IMR-90 (cell line): Measurements from ENCODE around the gene UGDH. TPM values are rescaled to one million over a fixed set of nuclear protein-coding genes. Genes with fewer than 3 reads are reported as not detected.

ENCODE experiments used
- ATAC-seq: fragments of 200-7000 bp; cut with Tn5 transposase; 2 replicates; pipeline ENCODE4 v1.9.1; 2020; ENCODE audit warnings: low read depth, mild to moderate bottlenecking, moderate library complexity
- BruUV-seq: library from RNA; stranded (reverse); fragments of 400-500 nt; replicated peaks from 2 replicates; lab custom pipeline; 2021; lab: Mats Ljungman, UMichigan
- CTCF ChIA-PET: fragments of 300-600 bp; formaldehyde crosslinking; extraction: SDS; loops from one replicate; lab custom pipeline; 2021; ENCODE audit warnings: antibody characterized with exemption; lab: Yijun Ruan, JAX
- POLR2A ChIA-PET: fragments of 300-600 bp; sonication (Branson Sonifier 250); formaldehyde crosslinking; loops from one replicate; lab custom pipeline; 2022; ENCODE audit warnings: antibody characterized with exemption; ENCODE audit not compliant: unreplicated experiment; lab: Charles Lee
- DNase-seq: peaks from one replicate; pipeline ENCODE4 v3.0.0; 2013
- H2AFZ ChIP-seq: replicated peaks from 2 replicates; pipeline ENCODE3; 2013; ENCODE audit warnings: low read length, mild to moderate bottlenecking; ENCODE audit not compliant: poor library complexity
- H2AK5ac ChIP-seq: 2 replicates; pipeline ENCODE4 v1.6.1; 2013; ENCODE audit warnings: low read depth, low read length, inconsistent platforms
- H2AK9ac ChIP-seq: replicated peaks from 2 replicates; pipeline ENCODE3; 2013; ENCODE audit warnings: mild to moderate bottlenecking, low read depth, low read length, moderate library complexity; ENCODE audit not compliant: poor library complexity
- H2BK120ac ChIP-seq: 2 replicates; pipeline ENCODE4 v1.6.1; 2013; ENCODE audit warnings: low read depth, low read length, inconsistent platforms
- H2BK15ac ChIP-seq: 3 replicates; pipeline ENCODE4 v1.6.1; 2013; ENCODE audit warnings: low read depth, low read length, inconsistent platforms
- H2BK20ac ChIP-seq: 2 replicates; pipeline ENCODE4 v1.6.1; 2013; ENCODE audit warnings: low read depth, mild to moderate bottlenecking, inconsistent platforms, low read length, moderate library complexity
- H2BK5ac ChIP-seq: 2 replicates; pipeline ENCODE4 v1.6.1; 2013; ENCODE audit warnings: mild to moderate bottlenecking, low read depth, low read length, inconsistent platforms; ENCODE audit not compliant: poor library complexity, severe bottlenecking
- H3K14ac ChIP-seq: replicated peaks from 2 replicates; pipeline ENCODE4 v1.6.1; 2013; ENCODE audit warnings: low read depth, low read length, inconsistent platforms
- H3K18ac ChIP-seq: 2 replicates; pipeline ENCODE4 v1.6.1; 2013; ENCODE audit warnings: low read depth, low read length, control low read depth
- H3K23ac ChIP-seq: 2 replicates; pipeline ENCODE4 v1.6.1; 2013; ENCODE audit warnings: low read depth, low read length, inconsistent platforms
- H3K27ac ChIP-seq: 2 replicates; pipeline ENCODE4 v1.5.1; 2013; ENCODE audit warnings: mild to moderate bottlenecking, control low read depth, low read length; ENCODE audit not compliant: insufficient read depth
- H3K27me3 ChIP-seq: 2 replicates; pipeline ENCODE4 v1.6.1; 2013; ENCODE audit warnings: low read length; ENCODE audit not compliant: control insufficient read depth, insufficient read depth
- H3K36me3 ChIP-seq: 2 replicates; pipeline ENCODE4 v1.6.1; 2013; ENCODE audit warnings: low read length, mixed read lengths; ENCODE audit not compliant: control insufficient read depth, insufficient read depth
- H3K4ac ChIP-seq: 2 replicates; pipeline ENCODE4 v1.6.1; 2013; ENCODE audit warnings: low read depth, low read length, inconsistent platforms
- H3K4me1 ChIP-seq: 2 replicates; pipeline ENCODE4 v1.6.1; 2013; ENCODE audit warnings: low read length, mixed read lengths; ENCODE audit not compliant: control insufficient read depth, insufficient read depth
- H3K4me2 ChIP-seq: 2 replicates; pipeline ENCODE4 v1.6.1; 2013; ENCODE audit warnings: low read depth, mild to moderate bottlenecking, control low read depth, low read length, moderate library complexity
- H3K4me3 ChIP-seq: 2 replicates; pipeline ENCODE4 v1.5.1; 2013; ENCODE audit warnings: low read depth, mild to moderate bottlenecking, control low read depth, low read length, moderate library complexity; ENCODE audit not compliant: insufficient read depth
- H3K56ac ChIP-seq: 2 replicates; pipeline ENCODE4 v1.6.1; 2013; ENCODE audit warnings: low read length, inconsistent platforms; ENCODE audit not compliant: insufficient read depth; ENCODE audit errors: extremely low read depth
- H3K79me1 ChIP-seq, 2 experiments: 2 replicates each; pipeline ENCODE4 v1.6.1; 2013; ENCODE audit warnings: low read length in 2 of 2, inconsistent platforms in 1 of 2, low read depth in 1 of 2
- H3K9ac ChIP-seq: 2 replicates; pipeline ENCODE4 v1.6.1; 2013; ENCODE audit warnings: low read depth, low read length, control low read depth
- H3K9me1 ChIP-seq: 2 replicates; pipeline ENCODE4 v1.6.1; 2013; ENCODE audit warnings: low read length, inconsistent platforms; ENCODE audit not compliant: insufficient read depth
- H3K9me3 ChIP-seq: 2 replicates; pipeline ENCODE4 v1.6.1; 2013; ENCODE audit warnings: low read length; ENCODE audit not compliant: control insufficient read depth, insufficient read depth
- H4K20me1 ChIP-seq: 2 replicates; pipeline ENCODE4 v1.6.1; 2013; ENCODE audit warnings: low read length, inconsistent platforms; ENCODE audit not compliant: insufficient read depth
- H4K5ac ChIP-seq: 2 replicates; pipeline ENCODE4 v1.6.1; 2013; ENCODE audit warnings: mild to moderate bottlenecking, low read depth, low read length, control low read depth
- H4K8ac ChIP-seq, 2 experiments: 2 replicates each; pipeline ENCODE4 v1.6.1; 2013; ENCODE audit warnings: low read depth in 2 of 2, low read length in 2 of 2, control low read depth in 1 of 2, inconsistent platforms in 1 of 2
- H4K91ac ChIP-seq: 2 replicates; pipeline ENCODE4 v1.6.1; 2013; ENCODE audit warnings: low read depth, low read length, inconsistent platforms; ENCODE audit not compliant: insufficient read depth
- BHLHE40 ChIP-seq: fragments of 150-350 bp; IDR thresholded peaks from 2 replicates; pipeline ENCODE4 v1.6.1; 2016; ENCODE audit warnings: mild to moderate bottlenecking, low read depth, low read length
- CHD1 ChIP-seq: IDR thresholded peaks from 2 replicates; pipeline ENCODE4 v1.6.1; 2012; ENCODE audit warnings: low read depth, low read length, improper control_type of control experiment
- CTCF ChIP-seq: conservative IDR thresholded peaks from 2 replicates; pipeline ENCODE4 v1.5.1; 2012; ENCODE audit warnings: mild to moderate bottlenecking, low read depth, low read length, improper control_type of control experiment
- ELK1 ChIP-seq: fragments of 150-350 bp; IDR thresholded peaks from 2 replicates; pipeline ENCODE4 v1.6.1; 2016; ENCODE audit warnings: low read depth, mild to moderate bottlenecking, low read length, moderate library complexity, borderline replicate concordance
- FOS ChIP-seq: fragments of 150-350 bp; IDR thresholded peaks from 2 replicates; pipeline ENCODE4 v1.6.1; 2016; ENCODE audit warnings: low read depth, low read length
- MAFK ChIP-seq: IDR thresholded peaks from 2 replicates; pipeline ENCODE4 v1.6.1; 2012; ENCODE audit warnings: low read depth, low read length, improper control_type of control experiment
- MAZ ChIP-seq: IDR thresholded peaks from 2 replicates; pipeline ENCODE4 v1.6.1; 2012; ENCODE audit warnings: low read depth, mild to moderate bottlenecking, low read length, improper control_type of control experiment, moderate library complexity, borderline replicate concordance
- MXI1 ChIP-seq: IDR thresholded peaks from 2 replicates; pipeline ENCODE4 v1.6.1; 2012; ENCODE audit warnings: low read depth, mild to moderate bottlenecking, low read length, moderate library complexity, borderline replicate concordance
- NFE2L2 ChIP-seq: fragments of 150-350 bp; IDR thresholded peaks from 2 replicates; pipeline ENCODE4 v1.6.1; 2016; ENCODE audit warnings: low read depth, mild to moderate bottlenecking, low read length
- POLR2A ChIP-seq: IDR thresholded peaks from 2 replicates; pipeline ENCODE4 v1.6.1; 2012; ENCODE audit warnings: mild to moderate bottlenecking, low read depth, low read length
- RCOR1 ChIP-seq: IDR thresholded peaks from 2 replicates; pipeline ENCODE4 v1.6.1; 2012; ENCODE audit warnings: mild to moderate bottlenecking, low read length, improper control_type of control experiment; ENCODE audit not compliant: insufficient replicate concordance
- RFX5 ChIP-seq: IDR thresholded peaks from 2 replicates; pipeline ENCODE4 v1.8.0; 2012; ENCODE audit warnings: low read depth, mild to moderate bottlenecking, low read length, moderate library complexity
- SMC3 ChIP-seq: fragments of 150-350 bp; IDR thresholded peaks from 2 replicates; pipeline ENCODE4 v1.6.1; 2016; ENCODE audit warnings: low read depth, mild to moderate bottlenecking, antibody characterized with exemption, low read length, moderate library complexity
- WGBS, 2 experiments: methylation state at CpG; one replicate each; pipeline versions ENCODE4 v1.1.5 to v1.1.7; 2013; ENCODE audit warnings: missing lambda C conversion rate in 2 of 2; ENCODE audit not compliant: insufficient read length in 1 of 2; ENCODE audit errors: extremely low coverage in 2 of 2; 5-methylcytosine and 5-hydroxymethylcytosine counted together
- dilution Hi-C: fragments of 300-500 bp; cut with HindIII; formaldehyde crosslinking; loops from one replicate; pipeline ENCODE4 v1.14.3; 2018; ENCODE audit warnings: low sequenced_read_pairs; ENCODE audit not compliant: unreplicated experiment
- in situ Hi-C: fragments of 300-500 bp; cut with MboI; formaldehyde crosslinking; loops from 3 replicates; pipeline ENCODE4 v1.14.3; 2019; ENCODE audit warnings: low sequenced_read_pairs, inconsistent platforms, mixed read lengths
- intact Hi-C: fragments of 100-400 bp; cut with micrococcal nuclease; formaldehyde crosslinking; loops from 2 replicates; pipeline ENCODE4 v1.10.0; 2022
- polyA plus RNA-seq, 3 experiments: library from polyadenylated mRNA; depleted of rRNA; stranded (reverse); fragments of >200 nt; gene quantifications; 2 replicates each; pipeline ENCODE4 v1.2.3, GENCODE V29; 2012; ENCODE audit warnings: low replicate concordance in 1 of 3
- total RNA-seq: library from RNA; depleted of rRNA; stranded (reverse); fragments of >200 nt; gene quantifications from 2 replicates; pipeline ENCODE4 v1.2.3, GENCODE V29; 2012
- TF ChIP-seq, protein P1 (sequence below): fragments of 150-350 bp; IDR thresholded peaks from 2 replicates; pipeline ENCODE4 v1.6.1; 2017; ENCODE audit warnings: mild to moderate bottlenecking, antibody characterized with exemption, low read length, low read depth

UGDH gene
- total and polyA plus RNA-seq, 2 of the 4 experiments (the other 2 are of a cell fraction): 69.2 to 257 TPM

DNA sequence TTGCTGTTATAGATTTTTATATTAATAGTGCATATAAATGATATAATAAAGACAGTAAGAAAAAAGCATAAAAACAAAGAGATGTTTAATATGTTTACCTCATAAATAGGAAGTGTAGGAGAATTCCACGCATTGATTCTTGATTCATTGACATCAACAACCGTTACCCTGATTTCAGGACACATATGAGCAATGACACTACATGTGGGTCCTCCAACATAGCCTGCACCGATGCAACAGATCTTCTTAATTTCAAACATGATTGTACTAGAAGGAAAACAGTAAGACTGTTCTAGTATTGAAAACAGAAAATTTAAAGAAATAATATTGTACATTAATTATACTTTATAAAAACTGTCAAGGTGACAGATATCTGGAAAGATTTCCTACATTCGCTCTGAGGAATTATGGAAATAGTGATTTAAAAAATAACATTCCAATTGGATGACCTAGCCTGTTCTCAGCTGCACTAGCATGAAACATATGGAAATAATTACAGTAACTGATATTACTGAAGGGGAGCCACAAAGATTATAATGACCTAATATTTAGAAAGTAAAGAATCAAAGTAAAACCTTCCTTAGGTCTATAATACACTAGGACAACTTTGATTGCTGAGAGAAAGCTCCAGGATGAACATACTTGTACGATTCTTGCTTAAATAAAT, 5.9 kb downstream of the UGDH start:
- Histone ChIP-seq H2AK9ac (no peak overlapping the region), H3K79me1 (peaks cover 8 to 50% of the 10 kb centered on the region in 2 experiments), H2BK120ac (peak overlapping the region; percentile 88), H3K14ac (peak overlapping the region; percentile 77), H2AK5ac (peak overlapping the region; percentile 85; the same call in 1 of the 2 replicates), H4K5ac (peak overlapping the region; percentile 82; the same call in 1 of the 2 replicates), H3K18ac (peak overlapping the region; percentile 95; the same call in 1 of the 2 replicates), H3K9me1 (peaks cover 9% of the 10 kb centered on the region; the same call in 1 of the 2 replicates), H3K36me3 (peaks cover 20% of the 10 kb centered on the region), H3K4ac (peak overlapping the region; percentile 77), H4K8ac (peak overlapping the region in 1 of 2 experiments; percentile 75; a peak in 2 of 4 replicates), H3K27me3 (no peaks in the 10 kb centered on the region), H2AFZ (no peak overlapping the region), H3K4me1 (peaks cover 7% of the 10 kb centered on the region), H4K20me1 (peaks cover 23% of the 10 kb centered on the region; the same call in 1 of the 2 replicates), H3K27ac (peak overlapping the region; percentile 28; the same call in 1 of the 2 replicates), H3K23ac (peak overlapping the region; percentile 78; the same call in 1 of the 2 replicates), H2BK20ac (peak overlapping the region; percentile 54; the same call in 1 of the 2 replicates), H3K4me2 (peak overlapping the region; percentile 88; the same call in 1 of the 2 replicates), H3K9ac (no peak overlapping the region), H3K56ac (no peak overlapping the region), H2BK15ac (no peak overlapping the region; the same call in 2 of the 3 replicates), H3K4me3 (no peak overlapping the region; the same call in 1 of the 2 replicates), H4K91ac (peak overlapping the region; percentile 55), H2BK5ac (peak overlapping the region; percentile 92), H3K9me3 (no peaks in the 10 kb centered on the region)
- peak; percentile 63 for ATAC-seq
- ChIA-PET CTCF (interaction anchor here (0.6 kb wide), 1 partner anchor 11 kb away, joined by 3 read pairs; no protein-coding TSS in a partner anchor), POLR2A (no interaction called here)
- in situ Hi-C loops: loop anchor here (10.0 kb wide), 1 partner anchor 113 kb away; the partner anchor contains the start of gene SMIM14
- dilution Hi-C loops: no loop called here
- BruUV-seq: no TSS peak
- intact Hi-C loops: no loop called here
- DNase-seq: peak; percentile 82
- WGBS, 2 experiments: no CpG with 5 or more reads among the region's 5 CpGs
- TF ChIP-seq RFX5: no peak
- TF ChIP-seq MAZ: no peak
- TF ChIP-seq CTCF: no peak
- no peak for TF ChIP-seq FOS
- no peak for TF ChIP-seq BHLHE40
- no peak for TF ChIP-seq MXI1
- TF ChIP-seq ELK1: no peak
- no peak for TF ChIP-seq NFE2L2
- TF ChIP-seq CHD1: no peak
- no peak for TF ChIP-seq MAFK
- TF ChIP-seq POLR2A: no peak
- no peak for TF ChIP-seq SMC3
- TF ChIP-seq RCOR1: no peak
- TF ChIP-seq, protein P1, sequence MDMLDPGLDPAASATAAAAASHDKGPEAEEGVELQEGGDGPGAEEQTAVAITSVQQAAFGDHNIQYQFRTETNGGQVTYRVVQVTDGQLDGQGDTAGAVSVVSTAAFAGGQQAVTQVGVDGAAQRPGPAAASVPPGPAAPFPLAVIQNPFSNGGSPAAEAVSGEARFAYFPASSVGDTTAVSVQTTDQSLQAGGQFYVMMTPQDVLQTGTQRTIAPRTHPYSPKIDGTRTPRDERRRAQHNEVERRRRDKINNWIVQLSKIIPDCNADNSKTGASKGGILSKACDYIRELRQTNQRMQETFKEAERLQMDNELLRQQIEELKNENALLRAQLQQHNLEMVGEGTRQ: no peak
